T follicular helper cell (primary cell): Measurements from ENCODE around the gene AHSA1.
A peak's percentile ranks its signal among the peaks of the same experiment; 100 is the strongest.

ENCODE experiments used
- DNase-seq: peaks from one replicate; pipeline ENCODE4 v3.0.0-alpha.2; 2020; ENCODE audit warnings: low read depth

AHSA1 gene

DNA sequence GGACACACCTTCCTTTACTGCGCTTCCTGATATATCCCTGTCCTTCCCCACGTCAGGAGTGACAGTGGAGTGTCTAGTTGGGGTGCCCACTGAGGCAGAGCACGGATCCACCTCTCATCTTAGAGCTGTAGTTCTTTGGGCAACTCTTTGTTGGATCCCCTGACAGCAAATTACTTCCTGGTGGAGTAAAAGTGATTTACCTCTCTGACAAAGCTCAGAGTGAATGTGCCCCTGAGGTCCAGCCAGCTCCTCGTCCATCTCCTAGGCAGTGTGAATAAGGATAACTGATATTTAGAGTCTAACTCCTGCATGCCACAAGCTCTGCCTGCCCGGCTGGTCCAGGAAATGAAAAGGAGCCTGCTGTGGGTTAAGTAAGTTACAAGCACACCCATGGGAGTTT lies 16.0 kb downstream of the AHSA1 start:
- no peak for DNase-seq

DNA sequence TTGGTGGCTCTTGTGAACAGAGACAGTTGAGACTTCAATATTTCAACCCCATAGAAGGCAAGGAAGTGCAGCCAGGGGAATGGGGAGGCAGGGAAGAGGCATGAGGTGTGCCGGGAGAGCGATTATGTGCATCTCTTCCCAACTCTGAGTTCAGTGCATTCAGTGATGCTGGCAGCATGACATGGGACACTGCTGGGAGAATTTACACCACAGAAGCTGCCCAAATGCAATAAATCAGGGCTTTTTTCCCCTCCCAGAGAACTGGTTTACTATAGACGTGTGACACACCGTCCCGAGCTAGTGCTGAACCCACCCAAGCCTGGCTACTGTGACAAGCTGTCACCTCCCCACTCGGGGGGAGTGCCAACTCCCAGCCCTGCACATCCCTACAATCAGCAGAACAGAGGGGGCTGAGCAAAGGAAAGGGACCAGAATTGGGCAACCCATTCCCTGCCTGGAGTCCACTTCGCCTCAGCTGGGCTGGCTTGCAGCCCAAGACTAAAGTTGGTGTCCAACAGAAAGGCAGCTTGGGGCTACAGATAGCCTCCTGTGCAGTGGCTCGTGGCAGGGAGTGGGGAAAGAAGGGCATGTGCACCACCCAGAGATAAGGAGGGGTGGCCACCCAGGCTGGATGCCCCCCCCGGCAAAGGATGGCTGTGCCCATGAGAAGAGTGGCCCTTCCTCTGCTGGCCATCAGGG lies 16.7 kb downstream of the AHSA1 start:
- DNase-seq, result no peak

DNA sequence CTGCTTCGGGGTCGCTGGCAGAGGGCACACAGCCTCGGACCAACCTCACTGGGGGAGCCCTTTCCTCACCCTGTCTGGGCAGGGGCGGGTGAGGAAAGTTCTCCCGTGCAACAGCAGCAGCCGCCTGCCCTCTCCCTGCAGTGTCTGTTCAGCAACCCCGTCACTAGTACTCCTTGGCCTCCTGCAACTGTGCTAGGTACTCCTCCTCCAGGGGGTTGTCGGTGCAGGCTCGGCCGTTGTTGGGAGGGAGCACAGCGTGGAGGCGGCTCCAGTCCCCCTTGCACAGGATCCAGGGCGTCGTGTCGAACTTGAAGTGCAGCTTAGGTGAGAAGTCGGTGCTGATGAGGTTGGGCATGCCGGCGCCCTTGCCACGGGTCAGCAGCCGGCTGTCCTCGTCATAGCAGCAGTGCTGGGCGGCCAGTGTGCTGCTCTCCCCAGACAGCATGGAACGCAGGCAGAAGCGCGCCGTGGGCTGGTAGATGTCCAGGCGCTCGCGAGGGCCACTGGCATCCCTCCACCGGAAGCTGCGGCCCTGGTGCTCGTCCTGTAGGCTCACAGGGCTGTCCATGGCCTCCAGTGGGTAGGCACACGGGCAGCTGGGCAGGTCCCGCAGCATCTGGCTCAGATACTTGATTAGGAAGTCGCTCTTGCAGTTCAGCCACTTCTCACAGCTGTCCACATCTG lies 17.7 kb downstream of the AHSA1 start:
- no peak for DNase-seq

DNA sequence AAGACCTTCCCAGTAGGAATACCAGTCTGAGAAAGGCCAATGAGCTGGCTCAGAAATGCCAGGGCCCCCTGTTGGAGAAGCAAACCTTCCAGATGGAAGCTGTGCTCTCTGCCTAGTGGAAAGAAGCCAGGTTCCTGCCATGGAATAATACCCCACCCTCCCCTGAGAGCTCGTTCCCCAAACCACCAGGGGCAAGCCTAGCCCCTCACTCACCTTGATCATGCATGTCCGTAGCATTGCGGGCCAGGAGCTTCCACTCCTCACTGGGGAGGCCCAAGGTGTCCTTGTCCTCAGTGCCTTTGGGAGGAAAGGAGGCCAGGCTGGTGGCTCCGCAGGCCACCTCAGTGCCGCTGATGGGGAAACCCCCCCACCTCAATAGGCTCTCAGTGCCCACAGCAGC lies 20.1 kb downstream of the AHSA1 start:
- no peak for DNase-seq

DNA sequence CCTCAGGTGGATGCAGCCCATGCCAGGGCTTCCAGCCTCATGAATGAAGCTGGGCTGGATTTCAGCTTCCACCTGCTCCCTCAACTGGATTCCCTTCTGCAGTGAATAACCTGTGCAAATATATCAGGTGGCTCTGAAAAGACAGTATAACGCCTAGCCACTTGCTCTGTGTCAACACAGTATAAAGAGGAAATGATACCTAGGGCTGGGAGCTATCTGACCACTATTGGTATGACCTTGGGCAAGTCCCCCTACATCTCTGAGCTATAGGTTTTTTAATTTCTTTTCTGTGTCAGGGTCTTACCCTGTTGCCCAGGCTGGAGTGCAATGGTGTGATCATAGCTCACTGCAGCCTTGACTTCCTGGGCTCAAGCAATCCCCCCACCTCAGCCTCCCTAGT lies 20.9 kb downstream of the AHSA1 start:
- no peak for DNase-seq

DNA sequence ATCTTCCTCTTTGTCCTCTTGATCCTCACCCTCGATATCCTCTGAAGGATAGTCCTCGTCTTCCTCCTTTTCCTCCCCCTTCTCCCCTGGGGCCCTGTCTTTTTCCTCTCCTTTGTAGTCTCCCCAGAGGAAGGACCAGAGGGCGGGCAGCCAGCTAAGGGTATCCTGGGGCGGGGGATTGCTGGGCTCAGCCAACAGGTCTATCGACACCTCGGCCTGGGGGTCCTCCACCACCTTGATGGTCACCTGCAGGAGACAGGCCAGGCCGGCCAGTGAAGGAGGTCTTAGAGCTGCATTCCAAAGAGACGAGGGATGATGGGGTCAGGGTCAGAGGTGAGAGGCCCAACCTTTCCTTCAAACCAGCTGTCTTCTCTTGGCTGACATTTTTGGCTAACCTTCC lies 24.5 kb downstream of the AHSA1 start:
- DNase-seq, result no peak

DNA sequence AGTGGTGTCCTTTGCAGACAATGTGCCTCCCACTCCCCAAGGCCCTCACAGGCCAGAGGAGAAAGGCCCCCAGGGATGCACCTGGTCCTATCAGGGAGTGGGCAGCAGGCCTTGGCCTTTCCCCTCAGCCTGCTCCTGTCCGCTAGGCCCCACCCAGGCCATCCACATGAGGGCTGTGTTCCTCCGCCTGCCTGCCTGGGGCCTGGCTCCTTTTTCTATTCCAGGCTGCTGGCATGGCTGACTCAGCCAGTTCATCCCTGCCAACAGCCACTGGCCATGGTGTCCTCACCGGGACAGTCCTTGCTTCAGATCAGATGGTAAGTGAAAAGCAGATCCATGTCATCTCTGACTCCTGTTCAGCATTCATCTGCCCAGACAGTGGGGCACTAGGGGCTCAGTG lies 27.4 kb downstream of the AHSA1 start:
- DNase-seq, result no peak

DNA sequence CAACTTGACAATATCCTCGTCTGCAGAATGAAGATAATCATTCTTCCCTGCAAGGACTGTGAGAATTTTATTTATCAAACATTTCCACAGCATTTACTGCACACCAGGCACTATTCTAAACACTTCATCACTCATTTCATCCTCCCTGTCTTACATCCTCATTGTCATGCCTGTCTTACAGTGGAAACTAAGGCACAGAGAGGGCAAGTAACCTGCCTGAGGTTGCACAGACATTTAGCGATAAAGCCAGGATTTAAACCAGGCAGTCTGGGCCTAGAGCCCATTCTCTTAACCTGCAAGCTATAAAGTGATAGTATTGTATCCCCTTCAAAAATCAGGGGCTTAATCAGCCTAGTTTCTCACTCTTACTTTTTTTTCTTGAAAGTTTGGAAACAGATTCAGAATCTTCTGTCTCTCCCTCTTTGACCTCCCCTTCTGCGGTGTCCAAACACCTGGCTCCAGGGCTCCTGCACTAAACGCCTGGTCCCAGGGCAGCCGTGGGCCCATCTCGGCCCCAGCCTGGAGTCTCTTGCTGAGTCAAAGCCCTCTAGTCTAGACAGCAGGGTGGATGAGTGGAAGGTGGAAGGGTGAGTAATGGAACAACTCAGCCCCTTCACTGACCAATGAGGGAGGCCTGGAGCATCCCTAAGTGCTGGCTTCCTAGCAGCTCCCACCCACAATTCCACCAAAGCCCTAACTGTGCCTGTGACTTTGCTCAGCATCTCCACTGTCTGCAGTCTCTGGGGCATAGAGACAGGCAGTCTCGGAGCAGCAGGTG lies 28.2 kb downstream of the AHSA1 start:
- DNase-seq, result no peak

DNA sequence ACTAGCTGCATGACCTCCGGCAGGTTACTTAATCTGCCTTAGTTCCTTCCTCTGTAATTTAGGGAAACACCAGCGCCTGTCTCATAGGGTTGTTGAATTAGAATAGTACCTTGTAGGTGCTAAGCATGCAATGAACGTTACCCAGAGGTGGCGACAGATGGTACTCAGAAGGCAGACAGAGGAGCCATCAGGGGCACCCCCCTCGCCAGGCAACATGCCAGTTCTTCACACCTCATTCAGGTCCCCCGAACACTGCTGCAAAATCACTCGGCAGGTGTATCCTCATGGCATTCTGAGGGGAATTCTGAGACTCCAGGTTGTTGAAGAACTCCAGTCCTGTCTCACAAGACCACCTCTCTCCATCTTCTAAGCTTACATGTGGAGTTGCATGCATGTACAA lies 30.7 kb downstream of the AHSA1 start:
- no peak for DNase-seq

DNA sequence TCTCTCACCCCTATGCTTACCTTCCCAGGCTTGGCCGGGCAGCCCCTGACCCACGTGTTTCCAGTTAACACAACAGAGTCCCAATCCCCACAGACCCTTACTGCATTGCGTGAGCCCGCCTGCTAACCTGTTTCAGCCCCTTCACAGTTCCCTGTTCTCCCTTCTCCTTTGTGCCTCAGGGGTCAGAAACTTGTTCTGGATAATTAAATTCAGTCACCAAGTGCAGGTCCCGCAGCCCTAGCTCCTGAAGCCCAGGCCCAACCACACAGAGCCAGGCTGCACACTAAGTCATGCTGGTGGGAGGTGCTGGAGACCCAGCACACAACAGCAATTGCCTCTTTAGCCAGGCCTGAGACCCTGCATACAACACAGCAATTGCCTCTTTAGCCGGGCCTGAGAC lies 31.1 kb downstream of the AHSA1 start:
- no peak for DNase-seq

DNA sequence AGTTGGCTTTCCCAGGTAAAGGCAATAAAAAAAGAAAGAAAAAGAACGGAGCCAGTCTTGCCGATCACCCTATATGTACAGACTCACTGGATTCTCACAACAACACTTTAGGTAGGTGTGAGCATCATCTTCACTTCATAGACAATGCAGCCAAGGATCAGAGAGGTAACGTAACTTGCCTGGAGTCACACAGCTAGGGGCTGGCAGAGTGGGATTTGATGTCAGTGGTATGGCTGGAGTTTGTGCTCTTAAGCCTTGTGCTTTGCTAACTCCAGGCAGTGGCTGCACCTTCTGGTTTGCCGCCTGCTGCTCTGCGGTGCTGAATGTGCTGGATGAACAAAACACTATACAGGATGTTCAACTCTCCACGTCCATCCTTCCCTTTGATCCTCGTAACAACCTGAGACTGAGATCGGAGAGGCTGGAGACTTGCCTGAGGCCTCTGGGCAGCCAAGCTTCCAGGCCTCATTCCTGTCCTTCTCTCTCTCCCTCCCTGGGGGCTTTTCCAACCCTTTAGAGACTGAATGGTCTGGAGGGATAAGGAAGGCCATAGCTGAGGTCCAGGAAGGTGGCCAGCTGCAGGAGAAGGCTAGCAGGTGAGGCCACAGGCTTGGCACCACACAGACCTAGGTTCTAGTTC lies 32.6 kb downstream of the AHSA1 start:
- no peak for DNase-seq

DNA sequence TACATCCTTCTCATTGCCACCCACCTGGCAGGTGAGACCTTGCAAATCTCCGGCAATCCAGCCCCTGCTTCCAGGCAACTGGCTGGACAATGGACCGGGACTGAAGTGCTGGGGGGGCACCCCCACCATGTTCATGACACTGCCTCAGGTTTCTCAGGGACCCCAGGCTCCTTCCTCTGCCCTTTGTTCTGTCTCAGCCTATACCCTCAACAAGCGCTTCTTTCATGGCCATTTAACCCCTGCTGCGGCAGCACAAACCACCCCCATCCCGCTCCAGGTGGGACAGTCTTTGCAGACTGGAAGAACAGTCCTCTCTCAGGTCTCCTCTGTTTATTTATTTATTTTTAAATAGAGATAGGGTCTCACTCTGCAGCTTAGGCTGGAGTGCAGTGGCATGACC lies 33.2 kb downstream of the AHSA1 start:
- no peak for DNase-seq

DNA sequence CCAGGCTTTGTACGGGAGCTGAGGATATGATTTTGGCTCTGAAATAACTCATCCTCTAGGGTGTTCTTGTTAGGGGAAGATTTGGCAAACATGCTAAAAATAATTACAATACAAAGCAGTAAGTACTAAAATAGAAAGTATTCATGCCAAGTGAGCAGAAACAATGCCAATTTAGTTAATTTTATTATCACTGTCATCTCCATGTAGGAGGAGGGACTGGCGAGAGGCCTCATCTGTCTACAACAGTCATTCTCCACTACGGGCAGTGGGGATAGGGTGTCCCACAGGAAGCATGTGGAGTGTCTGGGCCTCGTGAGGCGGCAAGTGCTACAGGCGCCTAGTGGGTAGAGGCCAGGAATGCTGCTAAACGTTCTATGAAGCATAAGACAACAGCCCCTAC lies 37.4 kb downstream of the AHSA1 start:
- no peak for DNase-seq

DNA sequence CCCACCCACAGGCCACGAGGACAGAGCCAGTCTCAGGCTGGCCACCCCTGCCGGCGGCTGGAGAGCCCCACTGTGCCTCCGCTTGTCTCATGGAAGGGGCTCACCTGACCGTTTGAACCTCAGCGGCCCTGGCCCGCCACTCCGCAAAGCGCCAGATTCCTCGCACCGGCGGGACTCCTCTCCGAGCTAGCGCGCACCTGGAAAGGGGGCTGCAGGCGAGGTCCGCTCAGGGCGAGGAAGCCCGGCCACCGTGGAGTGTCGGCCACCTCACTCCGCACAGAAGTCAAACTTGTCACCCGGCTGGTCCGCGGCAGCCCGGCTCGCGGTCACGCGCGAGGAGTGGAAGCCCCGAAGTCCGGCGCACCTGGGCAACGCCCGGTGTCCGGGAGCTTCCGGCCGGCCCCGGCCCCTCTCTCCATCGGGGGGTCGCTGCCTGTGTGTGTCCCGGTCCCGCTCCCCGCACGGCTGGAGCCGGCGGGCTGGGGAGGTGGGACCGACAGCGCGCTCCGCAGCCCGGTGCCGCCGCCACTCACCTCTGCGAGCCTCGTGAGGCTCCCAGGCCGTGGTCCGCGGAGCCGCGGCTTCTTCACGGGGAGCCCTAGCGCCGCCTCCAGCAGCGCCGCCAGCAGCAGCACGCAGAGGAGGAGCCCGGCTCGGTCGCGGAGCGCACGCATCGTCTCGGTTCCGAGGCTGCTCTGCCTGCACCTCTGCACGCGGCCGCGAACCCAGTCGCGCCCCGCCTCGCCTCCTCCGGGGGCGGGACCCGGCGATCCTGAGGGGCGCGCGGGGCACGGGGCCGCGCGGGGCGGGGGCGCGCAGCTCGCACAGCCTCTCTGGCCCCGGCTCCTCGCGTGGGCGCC lies 40.5 kb downstream of the AHSA1 start, which contains the start of gene ISM2:
TSS of gene ISM2 (minus strand) at position 697 of the 860 bp plus-strand sequence. CDS start at position 674, 23 bp downstream.
- DNase-seq, result peak; percentile 22

DNA sequence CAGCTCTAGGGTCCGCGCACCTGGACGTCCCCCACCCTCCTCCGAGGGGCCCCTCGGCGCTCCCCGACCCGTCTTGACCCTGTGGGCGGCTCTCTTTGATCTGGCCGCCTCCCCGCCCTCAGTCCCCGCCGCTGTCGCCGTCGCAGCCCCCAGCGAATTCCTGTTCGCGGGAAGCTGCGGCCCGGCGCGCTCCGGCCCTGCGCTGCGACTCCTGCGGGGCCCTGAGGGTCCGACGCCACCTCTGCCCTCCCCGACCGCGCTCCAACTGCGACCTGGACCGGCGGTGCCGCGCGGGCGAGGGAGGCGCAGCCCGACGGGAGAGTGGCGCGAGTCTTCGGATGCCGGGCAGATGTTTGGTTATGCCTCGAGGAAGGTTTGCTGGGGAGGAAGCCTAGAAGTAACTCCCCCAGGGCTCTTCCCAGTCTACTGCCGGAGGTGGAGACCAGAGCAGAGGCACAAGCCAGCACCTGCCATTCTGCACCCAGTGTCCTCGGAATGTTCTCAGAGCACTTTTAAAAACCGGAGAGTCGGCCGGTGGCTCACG lies 41.2 kb downstream of the AHSA1 start:
- DNase-seq, result no peak

DNA sequence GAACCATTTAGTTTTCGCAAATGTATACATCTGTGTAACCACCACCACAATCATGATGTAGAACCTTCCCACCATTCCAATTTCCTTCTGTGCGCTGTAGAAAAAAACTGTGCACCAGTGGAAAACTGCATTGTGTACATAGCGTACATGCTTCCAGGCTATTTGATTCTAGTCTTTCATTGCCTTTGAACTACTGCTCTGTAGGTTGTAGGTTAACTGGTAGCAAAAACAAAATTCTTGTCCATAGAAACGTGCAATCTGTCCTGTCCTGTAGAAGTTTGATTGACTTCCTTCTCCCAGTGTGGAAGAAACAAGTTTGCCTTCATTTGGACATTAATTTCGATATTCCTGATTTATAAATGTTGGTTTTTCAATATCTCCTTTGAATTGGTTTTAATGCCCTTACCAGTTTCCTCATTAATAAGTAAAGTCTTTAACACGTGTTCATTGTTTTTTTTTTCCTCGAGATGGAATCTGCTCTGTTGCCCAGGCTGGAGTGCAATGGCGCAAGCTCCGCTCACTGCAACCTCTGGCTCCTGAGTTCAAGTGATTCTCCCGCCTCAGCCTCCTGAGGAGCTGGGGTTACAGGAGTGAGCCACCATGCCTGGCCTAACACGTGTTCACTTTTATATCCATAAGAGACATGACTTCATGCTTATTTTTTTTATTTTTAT lies 44.4 kb downstream of the AHSA1 start:
- DNase-seq, result no peak

DNA sequence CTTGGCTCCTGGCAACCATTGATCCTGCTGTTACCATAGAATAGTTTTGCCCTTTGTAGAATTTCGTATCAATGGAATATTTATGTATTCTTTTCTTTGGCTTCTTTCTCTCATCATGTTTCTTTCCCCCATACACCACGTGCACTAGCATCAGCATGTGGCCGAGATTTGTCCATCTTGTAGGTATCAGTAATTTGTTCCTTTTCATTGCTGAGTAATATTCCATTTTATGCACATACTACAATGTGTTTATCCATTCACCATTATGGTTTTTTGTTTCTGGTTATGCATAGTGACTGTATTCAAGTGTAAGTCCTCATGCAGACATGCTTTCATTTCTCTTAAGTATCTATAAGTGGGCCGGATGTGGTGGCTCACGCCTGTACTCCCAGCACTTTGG lies 45.2 kb downstream of the AHSA1 start:
- no peak for DNase-seq

DNA sequence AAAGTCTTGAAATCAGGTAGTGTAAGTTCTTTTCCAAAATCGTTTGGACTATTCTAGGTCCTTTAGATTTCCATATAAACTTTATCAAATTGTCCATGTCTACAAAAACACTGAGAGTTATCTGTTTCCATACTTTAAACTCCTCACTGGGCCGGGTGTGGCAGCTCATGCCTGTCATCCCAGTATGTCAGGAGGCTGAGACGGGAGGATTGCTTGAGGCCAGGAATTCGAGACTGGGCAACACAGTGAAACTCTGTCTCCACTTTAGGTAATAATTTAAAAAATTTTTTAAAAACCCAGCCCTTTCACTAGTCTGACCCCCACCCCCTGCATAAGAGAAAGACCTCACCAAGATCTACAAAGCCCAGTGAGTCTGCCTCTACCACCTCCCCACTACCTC lies 47.1 kb downstream of the AHSA1 start:
- no peak for DNase-seq

DNA sequence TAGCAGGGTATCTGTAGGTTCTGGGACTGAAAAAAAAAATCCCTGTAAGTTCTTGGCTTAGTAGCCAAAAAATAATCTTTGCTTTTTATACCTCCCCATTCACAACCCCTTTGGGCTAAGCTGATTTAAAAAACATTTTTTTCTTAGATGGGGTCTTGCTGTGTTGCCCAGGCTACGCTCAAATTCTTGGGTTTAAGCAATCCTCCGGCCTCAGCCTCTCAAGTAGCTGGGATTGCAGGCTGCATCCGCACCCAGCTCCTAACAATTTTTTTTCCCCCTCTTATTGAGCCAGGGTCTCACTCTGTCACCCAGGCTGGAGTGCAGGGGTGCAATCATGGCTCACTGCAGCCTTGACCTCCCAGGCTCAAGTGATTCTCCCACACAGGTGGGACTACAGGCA lies 49.9 kb downstream of the AHSA1 start:
- no peak for DNase-seq

DNA sequence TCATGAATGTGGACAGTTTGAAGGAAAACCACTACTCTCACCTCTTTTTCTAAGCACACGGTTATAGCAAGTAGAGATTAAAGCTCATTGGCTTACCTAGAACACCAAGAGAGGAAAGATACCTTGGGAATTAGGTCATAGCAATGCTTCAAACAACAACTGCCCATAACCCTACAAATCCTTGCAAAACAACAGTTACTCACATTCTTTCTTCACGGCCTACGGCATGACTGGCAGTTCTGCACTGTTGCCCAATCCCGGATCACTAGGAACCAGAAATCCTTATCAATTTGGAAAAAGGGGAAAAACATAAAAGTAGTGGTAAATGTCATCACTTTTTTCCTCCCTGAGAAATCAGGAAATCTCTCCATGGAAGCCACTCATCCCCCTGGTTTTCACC lies 50.4 kb downstream of the AHSA1 start:
- no peak for DNase-seq

DNA sequence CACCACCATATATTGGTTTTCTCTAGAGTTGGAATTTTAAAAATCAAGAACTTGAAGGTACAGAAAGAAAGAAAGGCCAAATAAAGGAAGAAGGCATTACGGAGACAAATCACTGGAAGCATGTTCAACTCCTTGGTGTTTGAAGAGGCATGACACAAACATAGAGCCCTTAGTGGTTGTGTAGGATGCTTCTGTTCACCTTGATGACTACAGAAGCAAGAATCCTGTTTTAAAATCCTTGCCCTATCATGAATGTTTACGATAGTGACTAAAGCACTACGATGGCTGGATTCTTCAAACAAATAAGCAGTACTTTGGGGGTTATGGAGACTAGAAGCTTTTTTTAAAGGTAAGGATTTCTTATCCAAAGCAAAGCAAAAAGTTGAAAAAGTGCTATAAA lies 51.0 kb downstream of the AHSA1 start:
- DNase-seq, result no peak
